Activated CD4-positive, alpha-beta T cell treated with anti-CD3 and anti-CD28 coated beads, Interleukin-2, amount 50 U/mL, for 1 hour (primary cell): ENCODE results near the gene OR2S2.
"Not testable (repeated sequence)": the region's sequence is repeated elsewhere in the genome, so short reads cannot be mapped to it uniquely, and the experiment has no call there.

Experiments used
- DNase-seq: peaks from one replicate; pipeline ENCODE4 v3.0.0-alpha.2; 2020

The OR2S2 gene

DNA sequence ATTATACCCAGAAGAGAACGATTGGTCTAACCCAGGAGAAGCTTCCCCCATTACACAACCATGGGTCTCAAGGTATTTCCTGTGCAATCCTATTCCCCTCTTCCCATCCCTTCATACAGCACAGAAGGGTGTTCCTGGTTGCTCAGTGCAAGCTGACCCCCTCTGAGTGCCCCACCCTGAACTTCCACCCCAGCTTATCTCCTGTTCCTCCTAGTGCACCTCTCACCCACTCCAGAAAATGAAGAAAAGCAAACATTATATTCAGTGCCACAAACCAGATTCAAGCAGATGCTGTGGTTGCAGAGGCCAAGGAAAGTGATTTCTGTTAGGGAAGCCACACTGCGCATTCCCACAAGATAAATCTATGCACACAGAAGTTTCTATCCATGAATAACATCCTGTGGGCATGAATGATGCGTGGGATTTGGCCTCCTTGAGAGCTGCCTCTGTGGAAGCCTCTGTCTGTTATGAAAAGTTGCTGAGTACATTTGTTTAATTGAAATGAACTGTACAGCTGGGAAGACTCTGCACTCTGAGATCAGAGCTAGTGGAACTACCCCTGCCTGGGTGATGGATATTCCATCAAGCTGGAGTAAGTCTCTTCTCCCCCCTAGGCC lies 2.2 kb upstream of the OR2S2 start:
- no peak for DNase-seq

DNA sequence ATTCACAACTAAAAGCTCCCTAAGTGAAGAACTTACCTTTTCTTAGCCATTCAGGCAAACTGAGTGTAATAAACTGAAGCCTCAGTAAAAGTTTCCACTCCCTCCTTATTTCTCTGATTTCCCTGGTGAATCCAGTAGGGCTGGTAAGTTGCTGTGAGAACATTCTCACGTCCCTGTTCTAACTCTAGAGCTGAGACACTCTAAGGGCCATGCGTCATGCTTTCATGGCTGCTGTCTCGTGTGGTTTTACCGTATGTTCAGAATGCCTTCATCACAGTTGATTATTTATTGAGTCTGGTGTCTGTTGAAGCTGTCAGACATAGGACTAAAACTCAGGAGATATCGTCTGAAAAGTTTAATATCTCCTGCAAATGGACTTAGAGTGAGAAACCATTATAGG lies 1.3 kb downstream of the OR2S2 start:
- no peak for DNase-seq

DNA sequence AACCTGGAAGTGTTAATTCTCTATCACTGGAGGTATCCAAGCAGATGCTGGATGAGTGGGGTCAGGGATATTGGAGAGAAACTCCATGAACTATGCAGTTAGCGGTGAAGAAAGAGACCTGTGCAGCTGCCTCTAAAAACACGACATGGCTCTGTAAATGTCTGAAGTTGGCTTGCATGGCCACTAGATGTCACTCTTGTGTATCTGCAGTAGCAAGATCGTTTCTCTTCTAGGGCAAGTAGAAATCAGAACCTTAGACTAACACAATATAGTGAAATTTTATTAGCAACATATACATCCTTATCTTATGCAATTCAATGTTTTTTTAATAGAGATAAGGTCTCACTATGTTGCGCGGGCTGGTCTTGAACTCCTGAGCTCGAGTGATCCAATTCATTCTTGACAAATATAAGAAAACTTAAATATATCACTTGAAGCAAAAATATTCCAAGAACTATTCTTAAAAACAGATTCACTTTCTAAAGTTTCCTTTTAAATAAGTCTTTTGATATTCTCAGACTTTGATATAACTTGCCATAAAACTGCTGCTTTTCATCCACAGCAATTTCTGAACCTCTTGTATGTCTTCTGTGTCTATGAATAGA lies 2.9 kb downstream of the OR2S2 start:
- DNase-seq, result peak; percentile 40

DNA sequence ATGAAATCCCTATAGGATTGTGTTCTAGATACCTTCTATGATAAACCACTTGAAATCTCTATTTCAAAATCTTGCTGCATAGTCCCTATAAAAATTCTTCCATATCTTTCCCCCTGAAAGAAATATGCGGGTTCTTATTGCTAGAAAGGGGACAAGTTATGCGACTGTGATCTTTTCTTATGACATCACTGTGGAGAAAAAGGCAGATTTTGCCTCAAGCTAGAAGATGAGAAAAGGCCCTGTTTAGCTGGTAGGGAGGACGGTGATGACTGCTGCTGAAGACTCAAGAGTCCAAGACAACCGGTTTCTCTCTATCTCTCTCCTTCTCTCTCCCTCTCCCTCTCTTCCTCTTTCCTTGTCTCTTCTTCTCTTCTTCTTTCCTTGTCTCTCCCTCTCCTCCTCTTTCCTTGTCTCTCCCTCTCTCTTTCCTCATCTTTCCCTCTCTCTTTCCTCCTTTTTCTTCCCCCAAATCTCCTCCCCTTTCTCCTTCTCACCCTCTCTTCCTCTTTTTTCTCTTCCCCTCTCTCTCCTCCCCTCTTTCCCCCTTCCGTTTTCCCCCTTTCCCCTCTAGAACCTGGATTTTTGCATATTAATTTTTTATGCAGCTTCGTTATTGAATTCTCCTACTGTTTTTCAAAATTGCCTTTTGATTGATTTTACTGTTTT lies 5.3 kb downstream of the OR2S2 start:
- DNase-seq, result no peak

DNA sequence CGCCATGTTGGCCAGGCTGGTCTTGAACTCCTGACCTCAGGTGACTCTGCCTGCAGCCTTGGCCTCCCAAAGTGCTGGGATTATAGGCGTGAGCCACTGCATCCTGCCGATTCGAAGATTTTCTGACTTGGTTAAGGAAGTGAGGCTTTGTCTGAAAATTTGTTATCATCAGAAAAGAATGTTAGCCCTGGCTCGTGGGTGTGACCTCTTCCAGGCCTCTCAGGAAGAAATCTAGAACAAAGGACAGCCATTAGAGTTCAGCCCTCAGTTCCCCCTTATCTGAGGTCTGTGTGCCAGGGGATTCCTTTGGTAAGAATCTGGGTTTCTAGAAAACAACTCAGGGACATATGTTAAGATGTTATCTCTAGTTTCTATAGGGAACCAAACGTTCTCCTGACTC lies 6.2 kb downstream of the OR2S2 start:
- no peak for DNase-seq

DNA sequence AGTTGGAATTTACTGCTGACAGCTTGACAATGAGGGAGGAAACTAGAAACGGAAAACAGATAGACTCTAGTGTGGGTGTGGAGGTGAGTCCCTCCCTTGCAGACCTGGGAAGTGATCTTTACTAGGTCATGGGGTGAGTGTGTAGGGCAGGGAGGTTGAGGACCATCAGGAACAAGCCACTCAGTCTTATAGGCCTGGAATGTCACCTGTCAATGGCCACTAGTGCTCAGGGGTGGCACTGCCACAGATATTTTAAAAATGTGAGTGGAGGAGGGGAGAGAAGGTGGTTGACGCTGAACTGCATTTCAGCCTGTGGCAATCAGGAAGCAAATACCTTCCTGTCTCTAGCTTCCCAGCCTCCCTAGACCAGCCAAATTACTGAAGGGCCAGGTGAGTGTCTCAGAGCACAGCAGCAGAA lies 9.0 kb downstream of the OR2S2 start:
- no peak for DNase-seq

DNA sequence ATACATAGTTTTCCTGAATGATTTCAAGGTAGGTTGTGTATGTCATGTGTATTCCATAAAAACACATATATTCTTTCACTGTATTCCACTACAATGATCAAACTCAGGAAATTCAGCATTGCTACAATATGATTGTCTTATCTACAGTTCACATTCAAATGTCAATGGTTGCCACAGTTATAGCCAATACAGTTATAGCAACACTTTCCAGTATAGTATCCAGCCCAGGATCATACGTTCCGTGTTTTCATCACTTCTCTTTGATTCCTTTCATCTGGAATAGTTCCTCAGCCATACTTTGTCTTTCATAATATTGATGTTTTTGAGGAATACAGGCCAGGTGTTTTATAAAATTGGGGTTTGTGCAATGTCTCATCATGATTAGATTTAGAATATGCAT lies 9.5 kb downstream of the OR2S2 start:
- DNase-seq, result no peak

DNA sequence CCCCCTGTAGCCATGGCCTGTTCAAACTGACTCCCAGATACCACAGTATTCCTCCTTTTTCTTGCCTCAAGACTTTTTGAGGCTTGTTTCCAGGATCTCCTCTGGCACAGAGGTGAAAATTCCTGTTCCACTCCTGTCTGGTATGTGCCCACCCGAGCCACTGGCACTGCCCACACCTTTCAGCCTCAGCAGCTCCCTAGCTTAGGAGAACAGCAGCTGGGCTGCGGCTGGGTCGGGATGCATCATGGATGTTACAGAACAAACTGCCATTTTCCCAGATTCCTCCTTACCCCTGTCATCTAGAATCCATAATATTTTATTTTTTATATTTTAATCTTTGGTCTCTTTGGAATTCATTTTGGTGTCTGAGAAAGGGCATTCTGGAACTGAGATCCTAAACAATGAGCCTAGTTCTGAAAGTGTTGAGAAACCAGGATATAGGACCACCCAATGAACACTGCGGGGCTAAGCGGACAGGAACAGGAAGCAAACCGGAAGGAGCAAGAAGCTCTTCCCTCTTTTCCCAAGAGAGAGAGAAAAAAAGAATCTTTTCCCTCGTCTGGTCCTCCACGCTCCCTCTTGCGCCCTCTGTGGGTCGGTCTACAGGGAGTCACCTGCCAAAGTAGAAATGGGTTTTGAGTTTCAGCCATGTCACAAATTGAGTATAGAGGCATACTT lies 12.5 kb downstream of the OR2S2 start:
- peak; percentile 70 for DNase-seq

DNA sequence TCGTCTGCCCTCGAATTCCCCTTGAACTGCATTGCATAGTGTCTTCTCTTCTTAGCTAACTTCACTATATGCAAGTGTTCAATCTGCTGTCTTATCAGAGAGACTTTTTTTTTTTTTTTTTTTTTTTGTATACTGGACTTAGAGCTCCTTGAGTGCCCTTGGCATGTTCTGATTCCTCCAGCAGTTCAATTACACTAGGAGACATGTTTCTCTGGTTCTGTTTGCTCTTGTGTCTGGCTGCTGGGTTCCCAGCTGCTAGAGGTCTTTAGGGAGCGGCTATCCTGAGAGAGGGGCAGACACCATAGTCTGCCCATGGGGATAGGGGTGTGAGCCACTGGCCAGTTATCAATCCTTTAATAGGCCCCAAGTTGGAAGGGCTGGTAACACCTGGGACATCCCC lies 13.1 kb downstream of the OR2S2 start:
- DNase-seq, result no peak

DNA sequence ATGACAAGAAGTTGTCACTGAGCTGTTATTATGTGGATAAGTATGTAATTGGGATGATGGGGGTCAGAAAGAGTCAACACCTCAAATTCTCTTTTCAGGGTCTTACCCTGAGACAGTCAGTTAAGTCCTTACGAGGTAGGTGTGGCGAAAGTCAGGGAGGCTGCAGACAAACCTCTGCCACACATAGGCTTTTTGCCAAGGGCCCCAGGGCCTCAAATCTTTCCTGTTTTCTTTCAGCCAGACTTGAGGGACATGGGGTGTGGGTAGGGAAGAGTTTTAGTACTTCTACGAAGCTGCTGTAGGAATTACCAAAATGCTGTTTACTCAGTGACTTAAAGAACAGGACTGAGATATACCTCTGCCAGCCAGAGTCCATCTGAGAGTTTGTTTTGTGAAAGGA lies 13.8 kb downstream of the OR2S2 start:
- DNase-seq, result no peak

DNA sequence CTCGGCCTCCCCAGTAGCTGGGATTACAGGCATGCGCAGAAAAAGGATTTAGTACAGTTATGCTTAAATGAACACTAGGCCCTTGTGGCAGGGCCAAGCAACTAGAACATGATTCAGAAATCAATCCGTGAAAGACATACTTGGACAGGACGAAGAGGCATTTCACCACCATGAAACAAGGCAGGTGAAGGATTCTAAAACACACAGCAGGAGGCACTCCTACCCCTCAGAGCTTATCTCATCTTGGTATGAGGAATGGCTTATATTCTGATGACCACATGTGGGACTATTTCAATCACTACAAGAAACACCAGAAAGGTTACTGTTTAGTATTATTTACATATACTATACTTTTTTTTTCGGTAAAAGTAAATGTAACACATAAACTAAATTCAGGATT lies 15.7 kb downstream of the OR2S2 start:
- no peak for DNase-seq

DNA sequence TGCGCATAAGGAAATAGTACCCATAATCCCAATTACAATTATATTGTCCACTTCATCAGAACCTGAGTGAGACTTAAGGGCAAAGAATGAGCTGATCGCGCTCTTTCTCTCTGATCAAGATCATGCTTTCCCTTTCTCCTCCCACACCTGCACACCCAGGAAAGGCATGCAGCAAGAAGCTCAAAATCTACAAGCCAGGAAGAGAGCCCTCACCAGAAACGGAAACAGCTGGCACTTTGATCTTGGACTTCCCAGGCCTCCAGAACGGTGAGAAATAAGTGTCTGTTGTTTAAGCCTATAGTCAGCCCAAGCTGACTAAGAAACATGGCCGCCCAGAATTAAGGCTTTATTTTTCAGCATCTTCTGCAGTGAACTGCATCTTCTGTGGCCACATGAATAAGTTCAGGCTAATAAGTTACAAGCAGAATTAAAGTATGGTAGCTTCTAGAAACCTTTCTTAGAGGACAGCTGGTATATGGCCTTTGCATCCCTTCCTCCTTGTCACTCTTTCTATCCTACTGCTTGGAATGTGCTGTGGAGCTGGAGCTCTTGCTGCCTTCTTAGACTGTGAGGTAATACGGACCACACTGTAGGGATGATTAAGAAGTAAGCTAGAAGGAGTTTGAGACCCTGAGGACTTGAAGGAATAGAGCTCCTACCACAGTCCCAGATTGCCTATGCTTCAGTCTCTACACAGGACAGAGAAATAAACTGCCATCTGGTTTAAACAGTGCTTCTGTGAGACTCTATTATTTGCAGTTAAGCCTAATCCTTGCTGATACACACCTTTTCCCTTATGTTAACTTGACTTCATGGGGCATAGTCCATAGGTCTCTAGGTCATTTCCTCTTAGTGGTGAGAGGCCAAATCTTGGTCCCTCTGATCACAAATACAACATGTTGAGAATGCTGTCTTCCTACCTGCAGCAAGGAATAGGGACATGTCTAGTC lies 17.2 kb downstream of the OR2S2 start:
- DNase-seq, result no peak

DNA sequence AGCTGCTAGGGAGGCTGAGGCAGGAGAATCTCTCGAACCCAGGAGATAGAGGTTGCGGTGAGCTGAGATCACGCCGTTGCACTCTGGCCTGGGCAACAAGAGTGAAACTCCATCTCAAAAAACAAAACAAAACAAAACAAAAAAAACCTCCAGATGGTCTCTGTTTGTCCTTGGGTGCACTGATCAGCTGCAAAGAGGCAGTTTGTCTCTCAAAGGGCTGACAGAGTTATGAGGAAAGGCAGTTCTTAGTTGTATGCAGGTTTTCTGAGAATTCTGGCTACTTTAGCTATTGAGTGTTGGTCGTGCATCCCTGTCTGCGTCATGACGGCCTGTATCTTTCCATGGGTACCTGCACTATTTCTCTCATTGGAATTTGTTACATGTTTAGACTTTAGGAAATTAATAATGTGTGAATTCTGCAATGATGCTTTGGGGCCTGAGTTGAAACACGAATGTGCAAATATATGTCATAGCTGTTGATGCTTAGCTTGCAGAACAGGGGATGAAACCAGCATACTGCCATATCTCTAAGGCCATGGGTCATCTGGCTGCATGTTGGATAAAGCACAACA lies 18.2 kb downstream of the OR2S2 start:
- no peak for DNase-seq

DNA sequence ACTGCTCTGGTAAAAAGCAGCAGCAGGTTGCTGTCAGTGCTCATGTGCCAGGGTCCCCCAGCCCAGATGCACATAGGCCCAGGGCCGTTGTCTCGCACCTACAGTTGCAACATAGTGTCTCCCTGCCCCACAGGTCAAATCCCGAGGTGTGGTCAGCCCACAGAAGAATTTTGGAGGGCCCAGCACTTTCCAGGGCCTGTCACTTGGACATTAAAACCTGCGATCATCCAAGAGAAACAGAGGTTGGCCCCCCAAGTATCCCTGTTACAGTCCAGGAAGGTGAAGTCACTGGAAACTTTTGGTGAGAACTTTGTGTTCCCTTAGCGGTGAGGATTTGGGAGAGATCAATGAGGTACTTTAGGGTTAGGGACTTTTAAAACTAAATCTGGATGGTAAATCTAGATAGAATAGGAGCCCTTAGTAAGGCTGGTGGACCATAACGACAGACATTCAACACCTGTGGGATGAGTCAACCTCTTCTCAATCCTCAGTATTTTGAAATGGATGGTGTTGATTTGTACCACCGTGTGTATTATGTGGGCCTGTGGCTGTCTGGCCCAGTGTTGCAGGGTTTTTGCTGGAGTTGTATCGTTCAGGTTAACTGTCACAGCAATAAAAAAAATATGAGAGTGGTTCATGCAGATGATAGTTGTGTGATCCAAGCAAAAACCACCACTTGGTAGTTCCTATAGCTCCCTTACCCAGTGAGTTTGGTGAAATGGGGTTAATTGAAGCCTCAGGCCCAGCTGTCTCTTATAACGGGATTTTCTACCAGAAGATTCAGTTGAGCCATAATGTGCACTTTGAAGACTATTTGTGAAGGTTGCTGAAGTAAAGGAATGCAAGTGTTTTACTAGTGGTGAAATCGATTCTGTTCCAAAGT lies 19.2 kb downstream of the OR2S2 start:
- DNase-seq, result no peak

DNA sequence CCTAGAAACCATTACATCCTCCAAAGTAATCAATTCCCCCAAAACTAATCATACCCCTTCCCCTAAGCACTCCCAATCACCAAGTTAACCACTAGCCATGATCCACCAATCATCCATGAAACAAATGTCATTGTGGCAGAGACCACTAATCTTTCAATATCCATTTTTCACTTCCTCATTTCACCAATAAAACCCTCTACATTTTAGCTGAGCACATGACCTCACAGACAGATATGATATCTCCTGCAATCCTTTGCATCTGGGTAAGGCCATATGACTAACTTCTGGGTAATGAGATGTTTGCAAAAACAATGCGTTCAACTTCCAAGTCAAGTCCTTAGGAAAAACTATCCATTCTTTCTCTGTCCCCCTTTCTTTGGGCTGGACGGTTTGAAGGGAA lies 20.7 kb downstream of the OR2S2 start:
- no peak for DNase-seq

DNA sequence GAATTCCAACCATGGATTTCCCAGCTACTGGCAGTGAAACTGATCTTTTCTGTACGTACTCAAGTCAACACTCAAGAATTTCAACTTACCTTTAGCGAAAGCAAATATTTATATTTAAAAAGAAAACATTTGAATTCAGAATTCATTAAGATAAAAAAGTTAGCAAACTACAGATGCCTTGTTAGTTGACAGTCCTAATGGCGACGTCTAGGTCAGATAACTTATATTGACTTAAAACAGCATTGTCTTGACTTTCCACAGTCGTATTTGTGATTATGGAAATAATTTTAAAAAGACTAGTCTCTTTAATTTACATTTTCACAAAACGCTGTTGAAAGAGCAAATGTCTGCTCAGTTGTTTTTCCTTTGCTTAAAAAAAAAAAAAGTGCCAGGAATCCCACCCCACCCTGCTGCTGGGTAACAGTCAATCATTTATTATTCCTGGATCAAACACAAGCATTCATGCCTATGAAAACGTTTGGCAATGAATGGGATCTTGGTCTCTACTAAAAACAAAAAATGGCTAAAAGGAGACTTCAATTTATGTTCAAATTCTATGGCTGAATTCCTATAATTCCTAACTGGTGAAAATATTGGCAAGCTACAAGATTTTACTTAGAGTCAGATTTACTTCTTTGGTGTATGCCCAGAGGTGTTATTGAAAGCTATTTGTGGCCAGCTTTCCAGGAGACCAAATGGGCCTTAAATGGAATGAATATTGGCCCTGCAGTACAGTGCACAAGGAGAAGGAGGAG lies 22.0 kb downstream of the OR2S2 start:
- DNase-seq, result no peak

DNA sequence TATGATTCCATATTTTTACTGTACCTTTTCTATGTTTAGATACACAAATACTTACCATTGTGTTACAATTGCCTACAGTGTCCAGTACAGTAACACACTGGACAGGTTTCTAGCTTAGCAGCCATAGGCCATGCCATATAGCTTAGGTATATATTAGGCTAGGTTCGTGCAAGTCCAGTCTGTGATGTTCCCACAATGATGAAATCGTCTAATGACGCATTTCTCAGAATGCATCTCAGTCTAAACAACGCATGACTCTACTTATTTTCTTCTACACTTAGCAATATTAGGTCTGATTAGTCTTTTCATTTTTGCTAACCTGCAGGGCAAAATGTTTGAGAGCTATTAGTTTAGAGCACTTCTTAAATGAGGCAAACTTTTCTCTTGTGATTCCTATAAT lies 22.7 kb downstream of the OR2S2 start:
- DNase-seq, result no peak

DNA sequence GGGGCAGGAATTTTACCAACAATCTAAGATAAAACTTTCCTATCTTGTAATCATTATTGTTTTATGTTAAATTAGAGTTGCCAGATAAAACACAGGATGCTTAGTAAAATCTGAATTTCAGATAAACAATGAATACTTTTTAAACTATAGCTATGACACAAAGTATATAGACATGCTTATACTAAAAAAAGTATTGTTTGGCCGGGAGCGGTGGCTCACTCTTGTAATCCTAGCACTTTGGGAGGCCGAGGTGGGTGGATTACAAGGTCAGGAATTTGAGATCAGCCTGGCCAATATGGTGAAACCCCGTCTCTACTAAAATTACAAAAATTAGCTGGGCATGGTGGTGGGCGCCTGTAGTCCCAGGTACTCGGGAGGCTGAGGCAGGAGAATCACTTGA lies 23.9 kb downstream of the OR2S2 start:
- not testable (repeated sequence) for DNase-seq

DNA sequence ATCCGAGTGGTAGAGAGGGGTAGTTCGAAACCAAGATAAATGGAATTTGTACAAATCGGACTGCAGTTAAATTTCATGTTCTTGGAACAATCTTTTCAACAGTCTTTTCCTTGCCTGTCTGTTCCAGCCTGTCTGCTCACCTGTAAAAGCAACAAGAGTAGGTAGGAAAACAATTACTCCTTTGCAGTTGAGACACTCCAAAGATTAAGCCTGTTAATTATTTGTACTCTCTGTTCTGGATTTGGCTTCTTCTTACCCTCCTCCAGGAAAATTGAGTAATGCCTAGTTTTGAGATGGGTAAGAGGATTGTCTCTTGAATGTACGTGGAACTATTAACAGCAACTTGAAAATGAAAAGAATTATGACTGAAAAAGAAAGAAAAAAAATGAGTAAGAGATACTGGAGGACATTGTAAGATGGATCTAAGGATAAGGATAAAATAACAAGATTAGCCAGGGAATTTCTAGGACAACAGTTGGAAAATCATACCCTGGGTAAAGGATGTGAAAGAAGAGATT lies 24.3 kb downstream of the OR2S2 start:
- no peak for DNase-seq

DNA sequence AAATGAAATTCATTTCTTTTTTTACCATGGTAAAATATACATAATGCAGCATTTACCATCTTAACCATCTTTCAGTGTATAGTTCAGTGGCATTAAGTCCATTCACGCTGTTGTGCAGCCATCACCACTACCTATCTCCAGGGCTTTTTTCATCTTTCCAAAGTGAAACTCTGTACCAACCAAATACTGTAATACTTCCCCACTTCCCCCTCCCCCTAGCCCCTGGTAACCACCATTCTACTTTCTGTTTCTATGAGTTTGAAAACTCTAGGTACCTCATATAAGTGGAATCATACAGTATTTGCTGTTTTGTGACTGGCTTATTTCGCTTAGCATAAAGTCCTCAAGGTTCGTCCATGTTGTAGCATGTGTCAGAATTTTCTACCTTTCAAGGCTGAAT lies 25.2 kb downstream of the OR2S2 start:
- no peak for DNase-seq

DNA sequence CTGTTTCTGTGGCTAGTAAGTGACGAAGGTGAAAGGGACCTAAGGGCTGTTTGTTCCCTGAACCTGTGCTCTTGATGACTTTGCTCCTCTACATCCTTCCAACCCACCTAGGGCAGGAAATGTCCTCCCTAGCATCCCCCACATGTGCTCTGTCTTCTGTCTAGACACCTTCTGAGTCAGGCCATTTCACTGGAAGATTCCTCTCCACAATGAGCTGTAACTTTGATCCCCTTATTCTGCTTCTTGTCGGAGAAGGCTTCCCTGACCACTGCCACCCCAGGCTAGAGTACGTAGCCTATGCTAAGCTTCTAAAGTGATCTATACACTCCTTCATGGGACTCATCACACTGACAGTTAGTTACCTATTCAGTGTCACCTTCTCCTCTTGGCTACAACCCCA lies 27.0 kb downstream of the OR2S2 start:
- no peak for DNase-seq
